ENCODE data around the gene PEX5L. TPM values are rescaled to one million over a fixed set of nuclear protein-coding genes. Genes with fewer than 3 reads are reported as not detected.

Gene PEX5L
- total and polyA plus RNA-seq, 5 donors: 0.20 to 1.4 (median 0.58) TPM

GRCh38 chr3:179771797-179772196 lies 264.9 kb downstream of the PEX5L start:
- intact Hi-C loops (cut with DNase I): no loop called here
- DNase-seq (no peak), ATAC-seq (no peak)
- no peaks in the 10 kb centered on the region for H3K4me1 ChIP-seq (ENCODE audit: control insufficient read depth, insufficient read depth, low read length)
- no peaks in the 10 kb centered on the region for H3K27me3 ChIP-seq (ENCODE audit: control insufficient read depth, insufficient read depth)
- no peak overlapping the region for H3K27ac ChIP-seq (ENCODE audit: low read length)
- no peak overlapping the region for H3K4me3 ChIP-seq (ENCODE audit: low read length)
- H3K9me3 ChIP-seq (ENCODE audit: control insufficient read depth, low read length): no peaks in the 10 kb centered on the region
- 76% methylated on average over 4 of the region's 4 CpGs for WGBS

GRCh38 chr3:179769411-179770247 lies 267.1 kb downstream of the PEX5L start:
- Histone ChIP-seq H3K4me3 (ENCODE audit: low read length) (no peak overlapping the region), H3K9me3 (ENCODE audit: control insufficient read depth, low read length) (no peaks in the 10 kb centered on the region), H3K4me1 (ENCODE audit: control insufficient read depth, insufficient read depth, low read length) (no peaks in the 10 kb centered on the region), H3K27me3 (ENCODE audit: control insufficient read depth, insufficient read depth) (no peaks in the 10 kb centered on the region), H3K27ac (ENCODE audit: low read length) (no peak overlapping the region)
- intact Hi-C loops (cut with DNase I): no loop called here
- DNase-seq (no peak), ATAC-seq (no peak)
- WGBS: 70% methylated on average over 9 of the region's 9 CpGs

GRCh38 chr3:179768080-179768479 lies 268.7 kb downstream of the PEX5L start:
- intact Hi-C loops (cut with DNase I): no loop called here
- no peaks in the 10 kb centered on the region for H3K27me3 ChIP-seq (ENCODE audit: control insufficient read depth, insufficient read depth)
- H3K4me1 ChIP-seq (ENCODE audit: control insufficient read depth, insufficient read depth, low read length): no peaks in the 10 kb centered on the region
- no peaks in the 10 kb centered on the region for H3K9me3 ChIP-seq (ENCODE audit: control insufficient read depth, low read length)
- ATAC-seq (no peak), DNase-seq (no peak)
- H3K27ac ChIP-seq (ENCODE audit: low read length): no peak overlapping the region
- WGBS: 38% methylated on average over 3 of the region's 3 CpGs
- H3K4me3 ChIP-seq (ENCODE audit: low read length): no peak overlapping the region

- DNase-seq (no peak), ATAC-seq (peak in 1 of 2 donors; percentile 64)
- no peaks in the 10 kb centered on the region for H3K4me1 ChIP-seq (ENCODE audit: control insufficient read depth, insufficient read depth, low read length)
- H3K27ac ChIP-seq (ENCODE audit: low read length): no peak overlapping the region
- 78% methylated on average over 4 of the region's 4 CpGs for WGBS
- H3K27me3 ChIP-seq (ENCODE audit: control insufficient read depth, insufficient read depth): no peaks in the 10 kb centered on the region
- no peak overlapping the region for H3K4me3 ChIP-seq (ENCODE audit: low read length)
- intact Hi-C loops (cut with DNase I): no loop called here
- H3K9me3 ChIP-seq (ENCODE audit: control insufficient read depth, low read length): no peaks in the 10 kb centered on the region
These were observed 270.2 kb downstream of the PEX5L start for GRCh38 chr3:179766416-179767133.

- H3K9me3 ChIP-seq (ENCODE audit: control insufficient read depth, low read length): no peaks in the 10 kb centered on the region
- no peak overlapping the region for H3K27ac ChIP-seq (ENCODE audit: low read length)
- DNase-seq (no peak), ATAC-seq (no peak)
- no peaks in the 10 kb centered on the region for H3K27me3 ChIP-seq (ENCODE audit: control insufficient read depth, insufficient read depth)
- intact Hi-C loops (cut with DNase I): no loop called here
- WGBS: 56% methylated on average over 2 of the region's 2 CpGs
- no peak overlapping the region for H3K4me3 ChIP-seq (ENCODE audit: low read length)
- H3K4me1 ChIP-seq (ENCODE audit: control insufficient read depth, insufficient read depth, low read length): no peaks in the 10 kb centered on the region
These were observed 271.3 kb downstream of the PEX5L start for GRCh38 chr3:179765396-179765795.

- DNase-seq: no peak
- WGBS: 78% methylated on average over 8 of the region's 8 CpGs
- H3K4me3 ChIP-seq (ENCODE audit: low read length): no peak overlapping the region
- intact Hi-C loops (cut with DNase I): no loop called here
- H3K9me3 ChIP-seq (ENCODE audit: control insufficient read depth, low read length): no peaks in the 10 kb centered on the region
- no peak for ATAC-seq
- H3K27ac ChIP-seq (ENCODE audit: low read length): no peak overlapping the region
- H3K27me3 ChIP-seq (ENCODE audit: control insufficient read depth, insufficient read depth): no peaks in the 10 kb centered on the region
- H3K4me1 ChIP-seq (ENCODE audit: control insufficient read depth, insufficient read depth, low read length): no peaks in the 10 kb centered on the region
These were observed 275.8 kb downstream of the PEX5L start for GRCh38 chr3:179760944-179761343.

GRCh38 chr3:179750720-179751328 lies 285.9 kb downstream of the PEX5L start:
- Histone ChIP-seq H3K4me1 (ENCODE audit: control insufficient read depth, insufficient read depth, low read length) (no peaks in the 10 kb centered on the region), H3K27ac (ENCODE audit: low read length) (no peak overlapping the region), H3K27me3 (ENCODE audit: control insufficient read depth, insufficient read depth) (no peaks in the 10 kb centered on the region), H3K4me3 (ENCODE audit: low read length) (no peak overlapping the region), H3K9me3 (ENCODE audit: control insufficient read depth, low read length) (no peaks in the 10 kb centered on the region)
- WGBS: 57% methylated on average over 6 of the region's 6 CpGs
- DNase-seq (no peak), ATAC-seq (no peak)
- intact Hi-C loops (cut with DNase I): no loop called here

GRCh38 chr3:179745716-179746115 lies 291.0 kb downstream of the PEX5L start:
- DNase-seq (no peak), ATAC-seq (no peak)
- H3K9me3 ChIP-seq (ENCODE audit: control insufficient read depth, low read length): no peaks in the 10 kb centered on the region
- 56% methylated on average over 5 of the region's 5 CpGs for WGBS
- intact Hi-C loops (cut with DNase I): loop anchor here in 1 of 4 donors (10.0 kb wide), 1 partner anchor 91 kb away; the partner anchor contains the start of gene USP13
- no peaks in the 10 kb centered on the region for H3K27me3 ChIP-seq (ENCODE audit: control insufficient read depth, insufficient read depth)
- H3K27ac ChIP-seq (ENCODE audit: low read length): no peak overlapping the region
- peaks cover 3% of the 10 kb centered on the region for H3K4me1 ChIP-seq (ENCODE audit: control insufficient read depth, insufficient read depth, low read length)
- H3K4me3 ChIP-seq (ENCODE audit: low read length): no peak overlapping the region

- WGBS: 90% methylated on average over 4 of the region's 4 CpGs
- Histone ChIP-seq H3K9me3 (ENCODE audit: control insufficient read depth, low read length) (no peaks in the 10 kb centered on the region), H3K27me3 (ENCODE audit: control insufficient read depth, insufficient read depth) (no peaks in the 10 kb centered on the region), H3K4me1 (ENCODE audit: control insufficient read depth, insufficient read depth, low read length) (peaks cover 3% of the 10 kb centered on the region), H3K4me3 (ENCODE audit: low read length) (no peak overlapping the region), H3K27ac (ENCODE audit: low read length) (no peak overlapping the region)
- intact Hi-C loops (cut with DNase I): loop anchor here in 1 of 4 donors (10.0 kb wide), 1 partner anchor 90 kb away; the partner anchor contains the start of gene USP13
- no peak for DNase-seq
- ATAC-seq: no peak
These were observed 291.7 kb downstream of the PEX5L start for GRCh38 chr3:179745079-179745478.
